GM21576 (cell line): Measurements from ENCODE around the gene KLHL29.

Experiments
- ATAC-seq: cut with Tn5 transposase; IDR thresholded peaks from one replicate; pipeline ENCODE4 v1.9.1; 2021; ENCODE audit warnings: mild to moderate bottlenecking, moderate library complexity; ENCODE audit not compliant: unreplicated experiment

The KLHL29 gene

GRCh38 chr2:23445450-23445868, 60.5 kb downstream of the KLHL29 start:
- ATAC-seq = peak; percentile 33

GRCh38 chr2:23446916-23447315, 61.9 kb downstream of the KLHL29 start:
- ATAC-seq = no peak

- no peak for ATAC-seq
Measured at GRCh38 chr2:23447405-23447804, 62.4 kb downstream of the KLHL29 start.

- ATAC-seq = no peak
Measured at GRCh38 chr2:23448906-23449305, 63.9 kb downstream of the KLHL29 start.

GRCh38 chr2:23449413-23449812, 64.4 kb downstream of the KLHL29 start:
- peak; percentile 85 for ATAC-seq

- no peak for ATAC-seq
Measured at GRCh38 chr2:23449831-23450331, 64.9 kb downstream of the KLHL29 start.

GRCh38 chr2:23452372-23452771, 67.4 kb downstream of the KLHL29 start:
- no peak for ATAC-seq

- ATAC-seq = peak; percentile 38
Measured at GRCh38 chr2:23452853-23453420, 68.0 kb downstream of the KLHL29 start.

- no peak for ATAC-seq
Measured at GRCh38 chr2:23453432-23453831, 68.5 kb downstream of the KLHL29 start.

GRCh38 chr2:23453836-23454460, 69.0 kb downstream of the KLHL29 start:
- ATAC-seq = no peak

GRCh38 chr2:23454501-23455120, 69.6 kb downstream of the KLHL29 start:
- ATAC-seq = no peak

- ATAC-seq = no peak
Measured at GRCh38 chr2:23456396-23456795, 71.4 kb downstream of the KLHL29 start.

- no peak for ATAC-seq
Measured at GRCh38 chr2:23456881-23457760, 72.1 kb downstream of the KLHL29 start.

- ATAC-seq = no peak
Measured at GRCh38 chr2:23457990-23458682, 73.2 kb downstream of the KLHL29 start.

- no peak for ATAC-seq
Measured at GRCh38 chr2:23459032-23459431, 74.1 kb downstream of the KLHL29 start.

GRCh38 chr2:23460228-23460627, 75.2 kb downstream of the KLHL29 start:
- no peak for ATAC-seq

GRCh38 chr2:23460993-23461392, 76.0 kb downstream of the KLHL29 start:
- ATAC-seq = no peak

GRCh38 chr2:23464156-23464555, 79.2 kb downstream of the KLHL29 start:
- no peak for ATAC-seq

GRCh38 chr2:23464905-23465537, 80.0 kb downstream of the KLHL29 start:
- no peak for ATAC-seq

GRCh38 chr2:23465936-23466335, 81.0 kb downstream of the KLHL29 start:
- ATAC-seq = no peak
